IgD-negative memory B cell (primary cell): ENCODE data around the gene CELA2B. TPM values are rescaled to one million over a fixed set of nuclear protein-coding genes. Genes with fewer than 3 reads are reported as not detected.
"Not testable (repeated sequence)": the region's sequence is repeated elsewhere in the genome, so short reads cannot be mapped to it uniquely, and the experiment has no call there.

Experiments
- H3K27ac Mint-ChIP-seq, 3 donors: one replicate each; pipeline ENCODE4 v1.8.0; 2020 to 2022; ENCODE audit warnings: mild to moderate bottlenecking in 3 of 3, mixed read lengths in 3 of 3, moderate library complexity in 1 of 3
- H3K27me3 Mint-ChIP-seq: one replicate; pipeline ENCODE4 v1.8.0; 2021; ENCODE audit warnings: mixed read lengths
- H3K36me3 Mint-ChIP-seq: one replicate; pipeline ENCODE4 v1.8.0; 2020; ENCODE audit warnings: mild to moderate bottlenecking, mixed read lengths
- H3K4me1 Mint-ChIP-seq, 3 donors: one replicate each; pipeline ENCODE4 v1.8.0; 2020 to 2022; ENCODE audit warnings: mixed read lengths in 3 of 3, mild to moderate bottlenecking in 1 of 3
- H3K4me3 Mint-ChIP-seq, 4 donors: one replicate each; pipeline ENCODE4 v1.8.0; 2020 to 2022; ENCODE audit warnings: mild to moderate bottlenecking in 4 of 4, mixed read lengths in 4 of 4, moderate library complexity in 3 of 4
- H3K9me3 Mint-ChIP-seq, 3 donors: one replicate each; pipeline ENCODE4 v1.8.0; 2020 to 2021; ENCODE audit warnings: mixed read lengths in 3 of 3, mild to moderate bottlenecking in 1 of 3
- polyA plus RNA-seq: library from polyadenylated mRNA; unstranded; fragments of 300-500 nt; fragmentation: Illumina TruSeq; gene quantifications from one replicate; pipeline ENCODE4 v1.2.3, GENCODE V29; 2021

Gene CELA2B
- polyA plus RNA-seq = not detected

GRCh38 chr1:15475752-15476314, at the start of gene CELA2B:
Gene CELA2B (plus strand): TSS chr1:15476104. CDS start chr1:15476126, 22 bp downstream.
- Mint-ChIP-seq H3K4me3 (no peak within 1 kb of the TSS), H3K27me3 (no peaks in the 10 kb centered on the region), H3K4me1 (no peaks in the 10 kb centered on the region), H3K9me3 (no peaks in the 10 kb centered on the region), H3K36me3 (no peaks in the 10 kb centered on the region), H3K27ac (no peak within 1 kb of the TSS)

- Mint-ChIP-seq H3K9me3 (no peaks in the 10 kb centered on the region), H3K27me3 (no peaks in the 10 kb centered on the region), H3K36me3 (peaks cover 2% of the 10 kb centered on the region), H3K4me1 (peaks cover 0 to 1% (median 0%) of the 10 kb centered on the region in 3 donors), H3K27ac (peak overlapping the region in 2 of 3 donors; percentile 19 to 86), H3K4me3 (peak overlapping the region in 1 of 4 donors; percentile 56)
Observed at GRCh38 chr1:15426492-15427279, 49.2 kb upstream of the CELA2B start.

- Mint-ChIP-seq H3K4me1 (peaks cover 0 to 1% (median 0%) of the 10 kb centered on the region in 3 donors), H3K9me3 (no peaks in the 10 kb centered on the region), H3K36me3 (peaks cover 2% of the 10 kb centered on the region), H3K27me3 (no peaks in the 10 kb centered on the region), H3K27ac (no peak overlapping the region), H3K4me3 (no peak overlapping the region)
Observed at GRCh38 chr1:15427280-15427666, 48.6 kb upstream of the CELA2B start.

GRCh38 chr1:15428252-15428651, 47.7 kb upstream of the CELA2B start:
- peak overlapping the region in 2 of 3 donors; percentile 70 to 77 for H3K27ac Mint-ChIP-seq
- not testable (repeated sequence) for H3K4me1 Mint-ChIP-seq, H3K9me3 Mint-ChIP-seq, H3K27me3 Mint-ChIP-seq, H3K36me3 Mint-ChIP-seq, H3K4me3 Mint-ChIP-seq

GRCh38 chr1:15428815-15429435, 47.0 kb upstream of the CELA2B start:
- Mint-ChIP-seq H3K27me3 (no peaks in the 10 kb centered on the region), H3K27ac (peak overlapping the region in 2 of 3 donors; percentile 70 to 82), H3K4me1 (peaks cover 0 to 1% (median 0%) of the 10 kb centered on the region in 3 donors)

GRCh38 chr1:15429701-15430149, 46.2 kb upstream of the CELA2B start:
- no peak overlapping the region for H3K4me3 Mint-ChIP-seq
- peaks cover 0 to 1% (median 0%) of the 10 kb centered on the region in 3 donors for H3K4me1 Mint-ChIP-seq
- peak overlapping the region in 1 of 3 donors; percentile 82 for H3K27ac Mint-ChIP-seq

More at GRCh38 chr1:15428815-15429435, 47.0 kb upstream of the CELA2B start:
- H3K4me3 Mint-ChIP-seq = no peak overlapping the region
- peaks cover 2% of the 10 kb centered on the region for H3K36me3 Mint-ChIP-seq
- H3K9me3 Mint-ChIP-seq = no peaks in the 10 kb centered on the region

GRCh38 chr1:15430787-15431570, 44.9 kb upstream of the CELA2B start:
- Mint-ChIP-seq H3K27me3 (no peaks in the 10 kb centered on the region), H3K4me1 (peaks cover 0 to 1% (median 0%) of the 10 kb centered on the region in 3 donors), H3K27ac (peak overlapping the region in 1 of 3 donors; percentile 83), H3K9me3 (no peaks in the 10 kb centered on the region), H3K36me3 (peaks cover 2% of the 10 kb centered on the region), H3K4me3 (no peak overlapping the region)

More at GRCh38 chr1:15429701-15430149, 46.2 kb upstream of the CELA2B start:
- Mint-ChIP-seq H3K27me3 (no peaks in the 10 kb centered on the region), H3K36me3 (peaks cover 2% of the 10 kb centered on the region), H3K9me3 (no peaks in the 10 kb centered on the region)

GRCh38 chr1:15431571-15431948, 44.3 kb upstream of the CELA2B start:
- Mint-ChIP-seq H3K4me1 (peaks cover 0 to 1% (median 0%) of the 10 kb centered on the region in 3 donors), H3K4me3 (no peak overlapping the region), H3K9me3 (no peaks in the 10 kb centered on the region), H3K27me3 (no peaks in the 10 kb centered on the region), H3K36me3 (peaks cover 1% of the 10 kb centered on the region), H3K27ac (peak overlapping the region in 1 of 3 donors; percentile 83)

- H3K27me3 Mint-ChIP-seq = no peaks in the 10 kb centered on the region
- H3K4me1 Mint-ChIP-seq = peaks cover 0 to 1% (median 0%) of the 10 kb centered on the region in 3 donors
- no peaks in the 10 kb centered on the region for H3K36me3 Mint-ChIP-seq
- no peak overlapping the region for H3K4me3 Mint-ChIP-seq
- H3K9me3 Mint-ChIP-seq = no peaks in the 10 kb centered on the region
- peak overlapping the region in 1 of 3 donors; percentile 78 for H3K27ac Mint-ChIP-seq
Observed at GRCh38 chr1:15432324-15432723, 43.6 kb upstream of the CELA2B start.

GRCh38 chr1:15433471-15433870, 42.4 kb upstream of the CELA2B start:
- Mint-ChIP-seq H3K4me3 (peak overlapping the region in 1 of 4 donors; percentile 75), H3K9me3 (no peaks in the 10 kb centered on the region), H3K27ac (no peak overlapping the region), H3K36me3 (no peaks in the 10 kb centered on the region), H3K27me3 (no peaks in the 10 kb centered on the region), H3K4me1 (no peaks in the 10 kb centered on the region)

- not testable (repeated sequence) for H3K4me1 Mint-ChIP-seq, H3K9me3 Mint-ChIP-seq, H3K36me3 Mint-ChIP-seq, H3K4me3 Mint-ChIP-seq, H3K27me3 Mint-ChIP-seq
- H3K27ac Mint-ChIP-seq = peak overlapping the region in 1 of 3 donors; percentile 35
Observed at GRCh38 chr1:15434739-15435138, 41.2 kb upstream of the CELA2B start.

GRCh38 chr1:15435239-15436077, 40.4 kb upstream of the CELA2B start:
- Mint-ChIP-seq H3K9me3 (no peaks in the 10 kb centered on the region), H3K36me3 (no peaks in the 10 kb centered on the region), H3K27ac (no peak overlapping the region), H3K4me3 (no peak overlapping the region), H3K27me3 (no peaks in the 10 kb centered on the region), H3K4me1 (no peaks in the 10 kb centered on the region)

GRCh38 chr1:15436881-15437442, 38.9 kb upstream of the CELA2B start:
- H3K27ac Mint-ChIP-seq = no peak overlapping the region
- H3K36me3 Mint-ChIP-seq = no peaks in the 10 kb centered on the region
- H3K9me3 Mint-ChIP-seq = no peaks in the 10 kb centered on the region
- no peak overlapping the region for H3K4me3 Mint-ChIP-seq
- H3K27me3 Mint-ChIP-seq = peaks cover 2% of the 10 kb centered on the region
- no peaks in the 10 kb centered on the region for H3K4me1 Mint-ChIP-seq

- H3K36me3 Mint-ChIP-seq = no peaks in the 10 kb centered on the region
- no peak overlapping the region for H3K4me3 Mint-ChIP-seq
- peaks cover 4% of the 10 kb centered on the region for H3K27me3 Mint-ChIP-seq
- H3K27ac Mint-ChIP-seq = no peak overlapping the region
- H3K4me1 Mint-ChIP-seq = no peaks in the 10 kb centered on the region
- H3K9me3 Mint-ChIP-seq = no peaks in the 10 kb centered on the region
Observed at GRCh38 chr1:15439325-15439724, 36.6 kb upstream of the CELA2B start.
